ENCODE data around the gene MIPOL1. TPM values are rescaled to one million over a fixed set of nuclear protein-coding genes. Genes with fewer than 3 reads are reported as not detected.
"Not testable (repeated sequence)": the region's sequence is repeated elsewhere in the genome, so short reads cannot be mapped to it uniquely, and the experiment has no call there.

Gene MIPOL1
- total RNA-seq, 2 experiments from 2014 or later = 0.15 TPM; not detected in 1

GRCh38 chr14:37429618-37430017, 231.9 kb downstream of the MIPOL1 start:
- Mint-ChIP-seq H3K27me3 (ENCODE audit: low read depth) (no peaks in the 10 kb centered on the region), H3K4me1 (ENCODE audit: low read depth) (no peaks in the 10 kb centered on the region), H3K4me3 (no peak overlapping the region), H3K36me3 (ENCODE audit: low read depth) (no peaks in the 10 kb centered on the region), H3K27ac (no peak overlapping the region), H3K9me3 (peaks cover 2% of the 10 kb centered on the region)
- intact Hi-C loops (cut with micrococcal nuclease) = no loop called here
- DNase-seq = no peak
- CTCF ChIA-PET = no interaction called here

GRCh38 chr14:37434867-37435266, 237.1 kb downstream of the MIPOL1 start:
- H3K4me3 Mint-ChIP-seq = no peak overlapping the region
- CTCF ChIA-PET = no interaction called here
- peaks cover 4% of the 10 kb centered on the region for H3K9me3 Mint-ChIP-seq

GRCh38 chr14:37436519-37436918, 238.8 kb downstream of the MIPOL1 start:
- no peaks in the 10 kb centered on the region for H3K36me3 Mint-ChIP-seq (ENCODE audit: low read depth)
- peaks cover 5% of the 10 kb centered on the region for H3K9me3 Mint-ChIP-seq
- H3K4me3 Mint-ChIP-seq = no peak overlapping the region
- no peaks in the 10 kb centered on the region for H3K27me3 Mint-ChIP-seq (ENCODE audit: low read depth)
- CTCF ChIA-PET = no interaction called here
- intact Hi-C loops (cut with micrococcal nuclease) = no loop called here
- DNase-seq = no peak
- H3K4me1 Mint-ChIP-seq (ENCODE audit: low read depth) = no peaks in the 10 kb centered on the region
- no peak overlapping the region for H3K27ac Mint-ChIP-seq

More at GRCh38 chr14:37434867-37435266, 237.1 kb downstream of the MIPOL1 start:
- Mint-ChIP-seq H3K27ac (no peak overlapping the region), H3K27me3 (ENCODE audit: low read depth) (no peaks in the 10 kb centered on the region), H3K4me1 (ENCODE audit: low read depth) (no peaks in the 10 kb centered on the region), H3K36me3 (ENCODE audit: low read depth) (no peaks in the 10 kb centered on the region)
- intact Hi-C loops (cut with micrococcal nuclease) = no loop called here
- DNase-seq = no peak

DNA sequence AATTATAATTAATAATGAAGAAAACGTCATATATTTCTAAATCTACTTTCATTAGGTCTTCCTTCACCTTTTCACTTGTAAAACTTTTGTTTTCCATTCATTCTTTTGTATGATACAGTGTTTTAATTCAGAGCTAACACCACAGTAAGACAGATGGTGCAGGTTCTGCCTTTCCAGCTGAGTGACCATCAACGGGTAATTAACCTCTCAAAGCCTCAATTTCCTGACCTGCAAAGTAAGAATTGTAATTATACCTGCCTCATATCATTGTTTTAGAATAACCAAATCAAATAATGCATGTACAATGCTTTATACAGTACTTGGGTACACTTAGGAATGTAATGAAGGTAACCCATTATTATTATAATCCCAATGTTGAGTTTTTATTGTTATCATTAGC, 239.8 kb downstream of the MIPOL1 start:
- no peaks in the 10 kb centered on the region for H3K36me3 Mint-ChIP-seq (ENCODE audit: low read depth)
- H3K27ac Mint-ChIP-seq = no peak overlapping the region
- H3K4me3 Mint-ChIP-seq = no peak overlapping the region
- H3K9me3 Mint-ChIP-seq = peaks cover 3% of the 10 kb centered on the region
- no peak for DNase-seq
- no peaks in the 10 kb centered on the region for H3K27me3 Mint-ChIP-seq (ENCODE audit: low read depth)
- intact Hi-C loops (cut with micrococcal nuclease) = no loop called here
- CTCF ChIA-PET = no interaction called here
- H3K4me1 Mint-ChIP-seq (ENCODE audit: low read depth) = no peaks in the 10 kb centered on the region

DNA sequence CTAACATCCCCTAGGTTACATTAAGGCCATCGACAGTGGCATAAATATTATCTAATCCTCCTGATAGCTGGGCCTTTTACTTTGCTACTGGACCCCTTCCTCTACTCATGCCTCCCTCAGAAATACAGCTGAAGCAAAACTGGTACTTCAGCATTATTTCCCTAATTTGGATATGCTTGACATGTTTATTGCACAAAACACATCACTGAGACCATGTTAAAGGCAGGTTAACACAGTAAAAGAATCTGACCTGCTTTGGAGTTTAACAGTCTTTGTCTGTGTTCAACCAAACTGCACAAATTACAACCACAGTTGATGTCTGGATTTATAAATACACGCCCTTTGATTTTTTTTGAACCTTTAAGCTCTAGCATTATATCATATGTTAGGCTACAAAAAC, 240.7 kb downstream of the MIPOL1 start:
- no peak overlapping the region for H3K4me3 Mint-ChIP-seq
- H3K4me1 Mint-ChIP-seq (ENCODE audit: low read depth) = no peaks in the 10 kb centered on the region
- intact Hi-C loops (cut with micrococcal nuclease) = no loop called here

DNA sequence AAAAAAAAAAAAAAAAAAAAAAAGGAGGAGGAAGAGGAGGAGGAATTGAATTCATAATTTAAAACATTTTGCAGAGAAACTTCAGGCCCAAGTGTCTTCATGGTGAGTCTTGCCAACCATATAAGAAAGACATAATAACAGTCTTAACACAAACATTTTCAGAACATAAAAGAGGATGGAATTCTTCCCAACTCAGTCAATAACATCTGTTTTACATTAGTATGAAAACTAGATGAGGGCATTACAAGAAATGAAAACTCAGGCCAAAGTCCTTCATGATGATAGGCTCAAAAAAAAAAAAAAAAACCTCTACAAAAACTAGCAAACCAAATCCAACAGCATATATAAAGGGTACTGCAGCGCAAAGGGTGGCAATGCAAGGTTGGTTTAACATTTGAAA, 245.7 kb downstream of the MIPOL1 start:
- Mint-ChIP-seq H3K36me3 (ENCODE audit: low read depth) (no peaks in the 10 kb centered on the region), H3K4me1 (ENCODE audit: low read depth) (no peaks in the 10 kb centered on the region), H3K27me3 (ENCODE audit: low read depth) (no peaks in the 10 kb centered on the region), H3K27ac (no peak overlapping the region), H3K9me3 (peaks cover 7% of the 10 kb centered on the region), H3K4me3 (no peak overlapping the region)
- intact Hi-C loops (cut with micrococcal nuclease) = no loop called here
- CTCF ChIA-PET = no interaction called here
- DNase-seq = no peak

More for the DNA sequence above, 240.7 kb downstream of the MIPOL1 start:
- H3K27me3 Mint-ChIP-seq (ENCODE audit: low read depth) = no peaks in the 10 kb centered on the region
- H3K27ac Mint-ChIP-seq = no peak overlapping the region
- H3K9me3 Mint-ChIP-seq = peaks cover 4% of the 10 kb centered on the region
- CTCF ChIA-PET = no interaction called here
- no peak for DNase-seq
- H3K36me3 Mint-ChIP-seq (ENCODE audit: low read depth) = no peaks in the 10 kb centered on the region

DNA sequence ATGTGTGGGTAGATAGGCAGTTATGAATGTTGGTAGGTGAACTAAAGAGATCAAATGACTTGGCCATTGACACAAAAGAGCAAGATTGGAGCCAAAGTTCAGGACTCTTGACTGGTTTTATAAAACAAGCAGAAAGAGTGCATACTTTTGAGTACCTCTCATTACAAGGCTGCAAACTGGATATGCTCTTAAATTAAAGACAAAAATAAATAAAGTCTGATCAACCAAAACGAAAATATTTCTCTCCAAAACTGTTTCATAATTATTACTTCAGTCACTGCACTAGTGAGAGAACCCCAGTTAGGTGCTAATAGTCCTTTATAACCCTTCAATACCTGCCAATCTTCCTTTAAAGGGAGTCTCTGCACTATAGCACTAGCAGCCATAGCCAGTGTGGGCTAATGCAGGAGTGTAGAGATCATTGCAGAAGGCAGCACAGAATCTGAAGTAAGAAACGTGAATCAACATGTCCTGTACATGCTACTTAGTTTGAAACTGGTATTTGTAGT, 250.2 kb downstream of the MIPOL1 start:
- DNase-seq = no peak
- CTCF ChIA-PET = no interaction called here
- Mint-ChIP-seq H3K27ac (no peak overlapping the region), H3K9me3 (peaks cover 5% of the 10 kb centered on the region), H3K4me1 (ENCODE audit: low read depth) (no peaks in the 10 kb centered on the region), H3K36me3 (ENCODE audit: low read depth) (no peaks in the 10 kb centered on the region), H3K27me3 (ENCODE audit: low read depth) (no peaks in the 10 kb centered on the region), H3K4me3 (no peak overlapping the region)
- intact Hi-C loops (cut with micrococcal nuclease) = no loop called here

DNA sequence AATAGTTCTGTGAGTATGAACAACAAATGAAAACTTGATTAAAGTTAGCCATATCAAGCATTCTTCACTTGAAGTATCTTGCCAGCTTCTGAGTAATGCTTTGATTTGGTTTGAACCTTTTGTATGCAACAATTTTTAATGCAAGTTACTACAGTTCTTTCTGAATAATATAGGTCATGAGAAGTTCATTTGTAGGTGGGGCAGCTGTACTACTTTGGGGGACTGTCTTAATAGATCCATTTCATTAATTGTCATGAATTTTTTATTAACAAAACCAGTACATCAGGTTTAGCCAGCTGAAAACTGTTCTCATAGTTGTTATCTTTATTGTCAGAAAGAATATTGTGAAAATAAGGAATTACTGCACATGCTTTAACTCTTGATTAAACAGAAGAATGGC, 254.6 kb downstream of the MIPOL1 start:
- CTCF ChIA-PET = no interaction called here
- peaks cover 2% of the 10 kb centered on the region for H3K9me3 Mint-ChIP-seq
- intact Hi-C loops (cut with micrococcal nuclease) = no loop called here
- H3K36me3 Mint-ChIP-seq (ENCODE audit: low read depth) = no peaks in the 10 kb centered on the region
- H3K4me1 Mint-ChIP-seq (ENCODE audit: low read depth) = no peaks in the 10 kb centered on the region
- DNase-seq = no peak
- no peak overlapping the region for H3K27ac Mint-ChIP-seq
- H3K4me3 Mint-ChIP-seq = no peak overlapping the region
- H3K27me3 Mint-ChIP-seq (ENCODE audit: low read depth) = no peaks in the 10 kb centered on the region

DNA sequence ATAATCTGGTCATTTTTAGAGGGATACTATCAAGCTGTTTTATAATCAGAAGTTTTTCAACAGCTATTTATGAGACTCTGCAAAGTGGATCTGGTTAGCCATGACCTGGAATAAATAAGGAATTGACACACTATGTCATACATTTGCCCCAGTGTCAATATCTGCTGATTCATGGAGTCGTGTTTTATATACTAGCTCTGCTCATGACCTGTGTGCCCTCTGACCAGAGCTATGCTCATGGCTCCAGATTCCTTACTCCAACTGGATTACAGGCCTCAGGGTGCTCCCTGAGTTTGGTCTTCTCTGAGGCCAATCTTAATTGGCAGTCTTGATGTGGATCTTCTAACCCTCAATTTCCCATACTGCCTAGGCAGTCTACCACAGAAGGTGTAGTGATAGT, 256.2 kb downstream of the MIPOL1 start:
- Mint-ChIP-seq H3K4me3 (no peak overlapping the region), H3K36me3 (ENCODE audit: low read depth) (no peaks in the 10 kb centered on the region), H3K27ac (no peak overlapping the region), H3K4me1 (ENCODE audit: low read depth) (no peaks in the 10 kb centered on the region), H3K27me3 (ENCODE audit: low read depth) (no peaks in the 10 kb centered on the region), H3K9me3 (peaks cover 6% of the 10 kb centered on the region)
- intact Hi-C loops (cut with micrococcal nuclease) = no loop called here
- DNase-seq = no peak
- CTCF ChIA-PET = no interaction called here

GRCh38 chr14:37457334-37457733, 259.6 kb downstream of the MIPOL1 start:
- H3K36me3 Mint-ChIP-seq (ENCODE audit: low read depth) = no peaks in the 10 kb centered on the region
- intact Hi-C loops (cut with micrococcal nuclease) = no loop called here
- CTCF ChIA-PET = no interaction called here
- H3K9me3 Mint-ChIP-seq = peaks cover 15% of the 10 kb centered on the region
- no peak for DNase-seq
- no peak overlapping the region for H3K4me3 Mint-ChIP-seq
- no peaks in the 10 kb centered on the region for H3K27me3 Mint-ChIP-seq (ENCODE audit: low read depth)
- no peaks in the 10 kb centered on the region for H3K4me1 Mint-ChIP-seq (ENCODE audit: low read depth)
- H3K27ac Mint-ChIP-seq = no peak overlapping the region

DNA sequence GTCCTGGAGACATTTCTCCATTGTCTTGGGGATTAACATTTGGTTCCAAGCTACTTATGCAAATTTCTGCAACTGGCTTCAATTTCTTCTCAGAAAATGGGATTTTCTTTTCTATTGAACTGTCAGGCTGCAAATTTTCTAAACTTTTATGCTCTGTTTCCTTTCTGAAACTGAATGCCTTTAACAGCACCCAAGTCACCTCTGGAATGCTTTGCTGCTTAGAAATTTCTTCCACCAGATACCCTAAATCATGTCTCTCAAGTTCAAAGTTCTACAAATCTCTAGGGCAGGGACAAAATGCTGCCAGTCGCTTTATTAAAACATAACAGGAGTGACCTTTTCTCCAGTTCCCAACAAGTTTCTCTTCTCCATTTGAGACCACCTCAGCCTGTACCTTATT, 264.7 kb downstream of the MIPOL1 start:
- H3K4me3 Mint-ChIP-seq; H3K27ac Mint-ChIP-seq; intact Hi-C loops (cut with micrococcal nuclease); H3K4me1 Mint-ChIP-seq (ENCODE audit: low read depth); CTCF ChIA-PET; DNase-seq; H3K36me3 Mint-ChIP-seq (ENCODE audit: low read depth); H3K27me3 Mint-ChIP-seq (ENCODE audit: low read depth): not testable (repeated sequence)
- peaks cover 22% of the 10 kb centered on the region for H3K9me3 Mint-ChIP-seq

GRCh38 chr14:37464192-37464858, 266.6 kb downstream of the MIPOL1 start:
- Mint-ChIP-seq H3K36me3 (ENCODE audit: low read depth) (no peaks in the 10 kb centered on the region), H3K27me3 (ENCODE audit: low read depth) (no peaks in the 10 kb centered on the region), H3K4me1 (ENCODE audit: low read depth) (no peaks in the 10 kb centered on the region), H3K9me3 (peaks cover 19% of the 10 kb centered on the region), H3K27ac (no peak overlapping the region), H3K4me3 (no peak overlapping the region)
- intact Hi-C loops (cut with micrococcal nuclease) = no loop called here
- DNase-seq = no peak
- CTCF ChIA-PET = no interaction called here

DNA sequence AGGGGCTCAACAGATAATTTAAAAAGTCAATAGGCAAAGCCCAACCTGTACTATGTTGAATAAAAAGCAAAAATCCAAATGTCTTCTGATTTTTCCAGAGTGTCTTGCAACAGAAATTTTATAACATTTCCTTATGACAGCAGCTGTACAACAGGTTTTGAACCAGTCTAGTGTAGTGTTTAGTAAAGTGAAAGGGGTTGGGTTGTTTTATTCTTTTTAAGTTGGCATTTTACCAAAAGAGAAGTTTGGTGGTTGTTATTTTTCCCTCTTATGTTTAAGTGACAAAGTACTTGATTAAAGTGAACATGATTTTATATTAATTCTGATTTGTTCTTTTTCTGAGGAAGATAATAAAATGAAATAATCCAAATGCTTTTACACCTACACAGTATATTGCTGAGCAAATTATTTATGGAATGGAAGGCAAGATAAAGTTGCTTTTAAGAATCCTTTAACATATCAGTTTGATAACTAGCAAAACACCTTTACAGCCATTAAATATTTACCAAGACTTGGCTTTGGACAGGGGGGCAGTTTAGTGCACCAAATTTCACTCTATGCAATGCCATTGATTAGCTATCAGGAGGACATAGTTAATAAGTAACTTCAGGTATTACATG, 268.4 kb downstream of the MIPOL1 start:
- intact Hi-C loops (cut with micrococcal nuclease) = no loop called here
- CTCF ChIA-PET = no interaction called here
- Mint-ChIP-seq H3K4me1 (ENCODE audit: low read depth) (no peaks in the 10 kb centered on the region), H3K27ac (no peak overlapping the region), H3K4me3 (no peak overlapping the region), H3K36me3 (ENCODE audit: low read depth) (no peaks in the 10 kb centered on the region), H3K9me3 (peaks cover 14% of the 10 kb centered on the region), H3K27me3 (ENCODE audit: low read depth) (no peaks in the 10 kb centered on the region)
- no peak for DNase-seq

All from activated naive CD4-positive, alpha-beta T cell treated with anti-CD3 and anti-CD28 coated beads for 36 hours (primary cell).